GM21619 (cell line): ENCODE results near the gene PRH1.

Experiments
- ATAC-seq: cut with Tn5 transposase; IDR thresholded peaks from one replicate; pipeline ENCODE4 v1.9.1; 2021; ENCODE audit not compliant: unreplicated experiment

Gene PRH1

GRCh38 chr12:10884086-10884725, at the start of gene PRH1:
Gene PRH1 (minus strand): TSS chr12:10884255. CDS start chr12:10884217, 38 bp downstream.
- no peak for ATAC-seq

GRCh38 chr12:10928746-10929286, 44.8 kb upstream of the PRH1 start, which contains the start of gene PRH2:
Gene PRH2 (plus strand): TSS chr12:10929236. CDS start chr12:10929274, 38 bp downstream.
- ATAC-seq, result no peak

DNA sequence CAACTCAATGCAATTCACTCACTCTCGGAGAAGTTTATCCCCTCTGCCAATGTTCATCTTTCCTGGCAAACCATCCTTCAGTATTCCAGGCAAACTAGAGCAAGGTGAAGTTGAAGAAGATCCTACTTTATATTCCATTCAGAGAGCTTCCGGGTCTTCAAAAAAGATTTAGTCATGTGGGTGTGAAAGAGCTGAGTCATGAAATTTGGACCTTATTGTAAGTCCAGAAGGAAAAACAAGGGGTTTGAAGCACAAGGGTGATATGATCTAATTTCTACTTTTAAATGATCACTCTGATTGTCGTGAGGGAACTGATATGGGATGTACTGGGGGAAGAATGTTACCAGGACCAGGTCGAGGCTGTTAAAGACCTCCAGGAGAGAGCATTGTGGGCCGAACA, 42.2 kb upstream of the PRH1 start:
- no peak for ATAC-seq

- no peak for ATAC-seq
Observed at GRCh38 chr12:10919809-10920208, 35.8 kb upstream of the PRH1 start.

DNA sequence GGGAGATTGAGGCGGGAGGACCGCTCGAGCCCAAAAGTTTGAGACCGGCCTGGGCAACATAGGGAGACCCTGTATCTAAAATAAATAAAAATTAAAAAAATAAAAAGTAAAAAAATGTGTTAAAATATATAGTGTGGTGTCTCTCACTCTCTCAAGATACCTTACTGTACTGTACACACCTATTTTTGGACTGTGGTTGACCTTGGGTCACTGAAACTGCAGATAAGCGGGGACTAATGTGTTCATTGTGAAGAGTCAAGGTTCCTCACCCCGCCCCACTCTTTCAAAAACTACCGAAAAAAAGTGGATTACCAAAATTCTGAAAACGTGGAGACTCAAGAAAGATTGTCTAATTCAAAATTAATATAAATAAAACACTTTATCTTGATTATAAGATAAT, 26.3 kb upstream of the PRH1 start:
- no peak for ATAC-seq

- ATAC-seq, result no peak
Observed at GRCh38 chr12:10909462-10909861, 25.4 kb upstream of the PRH1 start, which contains the start of gene TAS2R13. Gene TAS2R13 (minus strand): TSS chr12:10909562. CDS start chr12:10909298, 264 bp downstream.

- no peak for ATAC-seq
Observed at GRCh38 chr12:10904686-10905085, 20.6 kb upstream of the PRH1 start.

DNA sequence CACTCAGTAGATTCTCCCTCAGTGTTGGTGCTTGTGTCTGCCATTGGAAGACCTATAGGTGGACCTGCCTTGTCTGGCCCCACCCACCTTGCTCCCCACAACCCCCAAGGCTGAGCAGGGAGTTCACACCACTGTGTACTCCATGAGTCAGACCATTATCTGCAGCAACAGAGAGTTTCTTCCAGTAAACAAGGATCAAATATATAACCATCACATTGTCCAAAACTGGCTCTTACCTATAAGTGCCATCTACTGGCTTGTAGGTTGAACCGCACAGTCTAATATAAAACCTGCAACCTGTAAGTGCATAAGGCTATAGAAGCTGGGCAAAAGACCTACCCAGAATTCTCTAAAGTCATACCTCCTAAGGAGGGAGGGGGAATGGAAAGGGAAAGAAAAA, 17.4 kb upstream of the PRH1 start:
- ATAC-seq, result no peak

DNA sequence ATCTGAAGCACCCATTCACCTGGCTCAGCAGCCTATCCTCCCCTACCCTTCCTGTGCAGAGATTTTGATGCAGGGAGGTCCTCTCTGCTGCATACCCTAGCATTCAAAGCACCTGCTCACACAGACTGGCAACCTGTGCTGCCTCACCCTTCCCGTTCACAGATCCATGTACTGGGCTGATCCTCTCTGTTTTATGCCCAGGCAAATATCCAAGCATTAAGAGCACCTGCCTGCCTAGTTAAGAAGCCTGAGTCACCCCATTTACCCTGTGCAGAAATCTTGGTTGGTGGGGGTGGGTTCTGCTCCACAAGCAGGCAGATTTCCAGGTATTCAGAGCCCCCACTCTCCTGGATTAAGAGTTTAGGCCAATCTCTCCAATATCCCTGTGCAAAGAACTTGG, 16.9 kb upstream of the PRH1 start:
- ATAC-seq, result no peak

GRCh38 chr12:10900530-10900929, 16.5 kb upstream of the PRH1 start:
- ATAC-seq, result no peak

GRCh38 chr12:10896854-10897253, 12.8 kb upstream of the PRH1 start:
- no peak for ATAC-seq

- no peak for ATAC-seq
Observed at GRCh38 chr12:10891937-10892336, 7.9 kb upstream of the PRH1 start.

GRCh38 chr12:10889226-10889625, 5.2 kb upstream of the PRH1 start:
- no peak for ATAC-seq

- ATAC-seq, result no peak
Observed at GRCh38 chr12:10873378-10873777, 10.7 kb downstream of the PRH1 start.

DNA sequence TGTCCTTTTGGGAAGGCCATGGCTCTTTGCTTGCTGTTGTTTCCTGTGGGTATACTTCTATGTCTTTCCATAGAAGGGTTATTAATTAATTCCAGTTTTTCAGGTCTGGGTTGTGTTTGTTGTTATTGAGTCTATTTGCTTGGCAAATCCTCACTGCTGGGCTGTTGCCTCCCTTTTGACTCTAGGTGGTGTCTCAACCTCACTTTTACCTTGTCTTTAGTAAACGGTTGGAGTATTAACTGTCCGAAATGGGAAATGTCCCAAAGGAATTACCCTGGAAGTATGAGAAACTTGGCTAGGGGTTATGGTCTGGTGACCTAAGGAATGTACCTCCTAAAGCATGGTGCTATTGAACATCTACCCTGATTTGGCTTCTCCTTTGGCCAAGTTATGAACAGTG, 16.7 kb downstream of the PRH1 start:
- ATAC-seq, result no peak

- no peak for ATAC-seq
Observed at GRCh38 chr12:10863512-10864218, 20.4 kb downstream of the PRH1 start.

DNA sequence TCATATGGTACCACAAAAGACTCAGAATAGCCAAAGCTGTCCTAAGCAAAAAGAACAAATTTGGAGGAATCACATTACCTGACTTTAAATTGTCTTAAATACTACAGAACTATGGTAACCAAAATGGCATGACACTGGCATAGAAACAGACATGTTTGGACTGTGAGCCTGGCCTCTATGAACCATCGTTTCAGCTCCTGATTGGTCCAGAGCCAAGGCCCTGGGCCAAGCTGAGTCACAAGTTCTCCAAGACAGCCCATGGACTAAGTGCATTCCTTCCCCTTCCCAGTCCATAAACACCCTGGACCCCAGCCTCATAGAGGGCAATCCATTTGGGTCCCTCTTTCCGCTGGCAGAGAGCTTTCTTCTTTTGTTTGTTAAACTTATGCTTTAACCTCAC, 22.7 kb downstream of the PRH1 start:
- no peak for ATAC-seq

DNA sequence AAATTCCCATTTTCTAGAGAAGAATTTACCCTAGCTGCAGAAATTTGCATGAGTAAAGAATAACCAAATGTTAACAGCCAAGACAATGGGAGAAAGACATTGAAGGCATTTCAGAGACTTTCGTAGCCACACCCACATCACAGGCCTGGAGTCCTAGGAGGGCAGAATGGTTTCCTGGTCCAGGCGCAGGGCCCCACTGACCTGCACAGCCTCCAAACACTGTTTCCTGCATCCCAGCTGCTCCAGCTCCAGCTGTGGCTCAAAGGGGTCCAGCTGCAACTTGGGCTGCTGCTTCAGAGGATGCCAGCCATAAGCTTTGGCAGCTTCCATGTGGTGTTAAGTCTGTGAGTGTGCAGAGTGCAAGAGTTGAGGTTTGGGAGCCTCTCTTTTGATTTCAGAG, 28.2 kb downstream of the PRH1 start:
- no peak for ATAC-seq

DNA sequence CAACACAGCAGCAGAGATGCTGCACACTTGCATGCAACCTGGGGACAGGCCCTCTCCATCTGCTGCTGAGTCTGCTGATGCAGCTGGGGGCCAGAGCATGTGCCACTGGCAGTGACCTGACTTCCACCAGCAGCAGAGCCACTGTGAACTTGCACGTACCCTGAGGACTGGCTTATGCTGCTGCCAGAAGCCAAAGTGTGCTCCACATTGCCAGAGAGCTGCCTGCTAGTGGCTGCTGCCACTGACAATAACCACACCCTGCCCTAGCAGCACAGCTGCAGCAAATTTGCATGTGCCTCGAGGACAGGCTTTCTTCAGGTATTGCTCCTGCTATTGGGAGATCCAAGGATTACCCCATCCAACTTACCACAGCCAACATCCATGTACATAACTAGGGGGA, 30.3 kb downstream of the PRH1 start:
- no peak for ATAC-seq

DNA sequence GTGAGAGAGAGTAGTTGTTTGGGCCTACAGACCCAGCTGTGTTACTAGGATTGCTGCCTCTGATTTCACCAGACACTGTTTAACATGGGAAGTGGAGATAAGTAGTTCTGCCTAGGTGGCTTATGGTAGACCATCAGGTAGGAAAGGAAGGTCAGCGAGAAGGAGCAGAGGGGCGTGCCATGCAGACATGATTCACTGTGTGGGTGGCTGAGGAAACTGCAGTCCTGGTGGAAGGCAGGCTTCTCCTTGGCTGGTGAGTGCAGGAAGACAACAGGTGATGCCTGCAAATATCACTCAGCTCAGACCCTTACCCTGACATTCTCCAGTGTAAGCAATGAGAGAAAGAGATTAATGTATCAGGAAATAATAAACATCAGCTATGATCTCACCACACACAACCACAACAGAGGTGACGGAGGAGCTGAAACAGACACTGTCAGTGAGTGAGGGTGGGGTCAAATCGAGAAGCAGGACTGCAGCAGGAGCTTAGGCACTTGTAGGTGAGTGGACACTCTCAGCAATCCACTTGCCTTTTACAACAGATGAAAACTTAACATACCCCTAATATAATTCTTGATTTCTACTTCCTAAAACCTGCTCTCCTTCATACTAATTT, 32.7 kb downstream of the PRH1 start:
- no peak for ATAC-seq

- no peak for ATAC-seq
Observed at GRCh38 chr12:10849425-10849878, 34.6 kb downstream of the PRH1 start, which contains the start of gene PRR4. Gene PRR4 (minus strand): TSS chr12:10849475. CDS start chr12:10849437, 38 bp downstream.

DNA sequence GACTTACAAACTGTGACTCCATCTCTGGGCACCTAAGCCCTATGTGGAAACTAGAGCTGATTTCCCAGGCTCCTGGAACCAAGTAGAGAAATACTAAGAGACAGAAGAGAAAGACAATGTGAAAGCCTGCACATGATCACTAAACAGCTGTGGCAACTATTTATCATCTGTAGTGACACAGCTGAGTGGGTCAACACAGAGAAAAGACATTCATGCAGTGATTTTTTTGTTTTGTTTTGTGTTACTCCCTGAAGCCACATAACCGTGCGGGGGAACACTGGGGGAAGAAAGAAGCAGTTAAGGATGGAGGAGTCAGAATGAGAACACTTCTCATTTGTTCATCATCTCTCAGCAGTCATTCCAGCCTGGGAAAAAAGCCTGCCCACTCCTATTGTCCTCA, 36.3 kb downstream of the PRH1 start:
- no peak for ATAC-seq
